Endometrial microvascular endothelial cells (primary cell): Measurements from ENCODE around the gene HNRNPLL. TPM values are rescaled to one million over a fixed set of nuclear protein-coding genes. Genes with fewer than 3 reads are reported as not detected.
"Not testable (repeated sequence)": the region's sequence is repeated elsewhere in the genome, so short reads cannot be mapped to it uniquely, and the experiment has no call there.

Experiments used
- in situ Hi-C: cut with HindIII; loops from 2 replicates; pipeline ENCODE4 v1.10.0; 2017; ENCODE audit warnings: low sequenced_read_pairs, low pct_unique_long_range_greater_than_20kb; ENCODE audit errors: inconsistent ontology term
- total RNA-seq: library from RNA; depleted of rRNA; stranded (reverse); fragments of >200 nt; gene quantifications from one replicate; pipeline ENCODE4 v1.2.3, GENCODE V29; 2015; ENCODE audit errors: inconsistent ontology term

HNRNPLL gene
- total RNA-seq, 1 donor from 2014 or later = 46.9 TPM

DNA sequence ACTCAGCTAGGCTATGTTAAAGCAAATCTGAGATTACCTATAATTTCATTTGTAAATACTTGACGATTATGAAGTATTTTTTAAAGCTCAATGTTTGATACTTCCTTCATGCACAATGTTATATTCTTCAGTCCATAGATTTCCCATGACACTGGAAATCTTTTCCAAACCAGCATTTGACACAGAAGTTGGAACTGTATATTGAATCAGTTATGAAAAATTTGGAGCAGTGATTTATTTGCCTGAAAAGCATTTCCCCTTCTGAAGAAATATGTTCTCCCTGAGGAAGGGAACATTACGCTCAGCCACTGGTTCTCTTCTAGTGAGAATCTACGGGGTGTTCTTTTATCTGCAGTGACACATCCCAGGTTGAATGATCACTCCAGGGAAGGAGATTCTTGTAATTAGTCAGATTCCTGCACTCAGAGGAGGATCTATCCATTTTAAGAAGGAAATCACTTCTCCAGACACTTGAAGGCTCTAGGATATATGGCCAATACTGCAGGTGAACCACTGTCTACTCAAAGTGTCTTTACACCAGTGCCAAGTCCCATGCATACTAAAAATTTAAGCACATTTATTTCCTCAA lies 64.7 kb downstream of the HNRNPLL start:
- in situ Hi-C loops = no loop called here

DNA sequence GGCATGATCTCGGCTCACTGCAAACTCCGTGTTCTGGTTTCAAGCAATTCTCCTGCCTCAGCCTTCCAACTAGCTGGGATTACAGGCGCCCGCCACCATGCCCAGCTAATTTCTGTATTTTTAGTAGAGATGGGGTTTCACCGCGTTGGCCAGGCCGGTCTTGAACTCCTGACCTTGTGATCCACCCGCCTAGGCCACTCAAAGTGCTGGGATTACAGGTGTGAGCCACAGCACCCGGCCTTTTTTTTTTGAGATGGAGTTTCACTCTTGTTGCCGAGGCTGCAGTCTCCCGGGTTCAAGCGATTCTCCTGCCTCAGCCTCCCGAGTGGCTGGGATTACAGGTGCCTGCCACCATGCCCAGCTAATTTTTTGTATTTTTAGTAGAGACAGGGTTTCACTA lies 65.4 kb downstream of the HNRNPLL start:
- in situ Hi-C loops = not testable (repeated sequence)

GRCh38 chr2:38535744-38536506 lies 66.8 kb downstream of the HNRNPLL start:
- in situ Hi-C loops = no loop called here

DNA sequence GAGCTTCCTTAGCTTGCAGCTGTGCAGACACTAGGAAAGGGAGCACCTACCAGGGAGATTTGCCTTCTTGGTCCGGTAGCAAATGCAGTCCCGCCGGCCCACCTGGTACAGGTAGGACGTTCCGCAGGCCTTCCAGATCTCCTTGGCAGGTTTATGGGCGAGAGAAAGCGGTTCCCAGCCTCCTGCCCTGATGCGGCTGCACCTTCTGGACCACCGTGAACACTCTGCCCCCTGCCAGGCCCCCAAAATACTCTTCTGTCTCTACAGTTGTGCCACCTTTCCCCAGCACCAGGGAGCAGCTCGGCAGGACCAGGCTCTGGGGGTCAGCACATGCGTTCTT lies 67.4 kb downstream of the HNRNPLL start:
- in situ Hi-C loops = no loop called here

DNA sequence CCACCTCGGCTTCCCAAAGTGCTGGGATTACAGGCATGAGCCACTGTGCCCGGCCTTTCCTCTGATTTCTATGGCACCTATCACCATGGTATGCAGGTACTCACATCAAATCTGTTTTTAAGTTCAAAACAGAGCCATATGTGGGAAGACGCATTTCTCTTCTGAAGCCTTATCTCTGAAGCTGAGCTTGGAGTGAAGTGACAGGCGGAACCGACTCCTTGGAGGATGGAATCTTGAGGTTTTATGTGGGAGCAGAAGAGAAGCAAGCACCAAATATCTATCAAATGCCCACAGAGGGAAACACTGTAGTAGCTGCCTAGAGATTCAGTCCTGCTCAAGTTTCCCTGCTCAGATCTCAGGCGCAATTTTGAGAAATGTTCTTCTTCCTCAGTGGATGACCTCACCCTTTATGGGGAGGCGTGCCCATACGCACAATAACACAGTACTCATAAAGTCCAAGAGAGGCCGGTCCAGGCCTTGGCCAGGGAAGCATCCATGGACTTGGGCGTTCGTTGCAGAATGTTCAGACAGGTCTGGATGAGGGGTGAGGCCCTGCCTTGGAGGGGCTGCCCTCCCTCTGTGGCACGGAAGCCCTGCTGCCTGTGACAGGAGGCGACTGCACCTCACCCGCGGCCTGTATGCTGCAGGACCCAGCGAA lies 67.9 kb downstream of the HNRNPLL start:
- in situ Hi-C loops = no loop called here

- in situ Hi-C loops = no loop called here
Observed at GRCh38 chr2:38533757-38534545, 68.8 kb downstream of the HNRNPLL start.

DNA sequence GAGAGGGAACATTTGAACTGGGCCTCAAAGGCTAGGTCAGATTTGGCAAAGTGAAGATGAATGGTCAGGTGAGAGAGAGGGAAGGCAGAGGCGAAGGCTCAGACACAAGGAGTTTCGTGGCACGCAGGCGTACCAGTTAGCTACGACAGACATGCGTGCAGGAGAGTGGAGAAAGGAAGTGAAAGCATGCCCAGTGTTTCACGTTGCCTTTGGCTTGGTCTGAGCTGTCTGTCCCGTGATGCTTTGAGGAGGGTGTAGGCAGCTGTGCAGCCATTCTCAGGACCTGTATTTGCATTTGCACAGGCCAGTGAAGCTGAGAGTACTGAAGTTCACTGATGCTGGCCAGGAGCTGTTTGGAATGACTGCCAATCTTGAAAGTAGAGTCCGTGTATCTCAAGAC lies 69.5 kb downstream of the HNRNPLL start:
- in situ Hi-C loops = no loop called here

DNA sequence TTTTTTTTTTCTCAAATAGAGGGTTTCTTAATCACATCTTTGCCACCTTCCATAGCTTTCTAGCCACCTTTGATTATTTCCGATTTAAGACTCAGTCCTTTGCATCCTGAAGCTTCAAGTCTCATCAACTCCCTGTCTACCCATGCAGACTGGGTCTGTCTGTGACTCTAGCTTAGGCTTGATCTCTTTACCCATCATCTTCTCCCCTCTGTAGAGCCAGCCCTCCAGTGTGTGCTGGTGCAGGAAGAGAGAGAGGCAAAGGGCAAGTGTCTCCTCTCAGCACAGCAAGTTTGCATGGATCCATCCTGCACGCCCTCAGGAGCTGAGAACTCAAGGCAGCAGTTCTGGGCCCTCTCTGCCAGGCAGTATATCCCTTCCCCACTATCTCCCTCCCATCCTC lies 70.4 kb downstream of the HNRNPLL start:
- in situ Hi-C loops = no loop called here

GRCh38 chr2:38529208-38529607 lies 73.5 kb downstream of the HNRNPLL start:
- in situ Hi-C loops = no loop called here

DNA sequence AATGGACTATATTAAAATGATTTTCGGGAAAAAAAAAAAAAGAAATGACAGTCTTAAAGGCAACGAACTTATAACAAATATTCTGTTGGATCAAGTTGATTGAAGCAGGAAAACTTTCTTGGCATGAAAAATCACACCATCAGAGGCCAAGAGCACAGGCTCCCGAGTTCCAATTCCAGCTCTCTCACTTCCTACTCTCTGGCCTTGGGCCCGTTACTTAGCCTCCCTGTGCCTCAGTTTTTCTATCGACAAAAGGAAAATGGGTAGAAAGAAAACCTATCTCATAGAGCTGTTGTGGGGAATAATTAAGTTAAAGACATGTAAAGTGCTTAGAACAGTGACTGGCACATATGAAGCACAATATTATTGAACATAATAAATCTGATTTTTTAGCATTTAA lies 74.2 kb downstream of the HNRNPLL start:
- in situ Hi-C loops = no loop called here

- in situ Hi-C loops = no loop called here
Observed at GRCh38 chr2:38528008-38528442, 74.7 kb downstream of the HNRNPLL start.

- in situ Hi-C loops = no loop called here
Observed at GRCh38 chr2:38527338-38528007, 75.3 kb downstream of the HNRNPLL start.

DNA sequence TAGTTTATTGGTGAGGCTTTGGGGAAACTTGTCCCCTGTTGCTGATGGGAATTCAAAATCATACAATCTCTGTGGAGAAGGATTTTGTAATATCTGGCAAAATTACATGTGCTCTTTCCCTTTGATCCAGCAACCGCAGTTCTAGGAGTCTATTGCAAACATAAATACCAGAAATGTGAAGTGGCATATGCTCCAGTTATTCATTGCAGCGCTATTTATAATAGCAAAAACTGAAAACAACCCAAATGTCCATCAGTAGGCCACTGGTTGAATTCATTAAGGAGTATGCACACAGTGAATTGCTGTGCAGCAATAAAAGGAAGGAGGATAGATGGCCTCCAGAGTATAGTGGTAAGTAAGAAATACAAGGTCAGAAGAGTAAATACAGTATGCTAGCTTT lies 76.5 kb downstream of the HNRNPLL start:
- in situ Hi-C loops = no loop called here

- in situ Hi-C loops = no loop called here
Observed at GRCh38 chr2:38524580-38524979, 78.1 kb downstream of the HNRNPLL start.

- in situ Hi-C loops = no loop called here
Observed at GRCh38 chr2:38523728-38524437, 78.8 kb downstream of the HNRNPLL start.

- in situ Hi-C loops = no loop called here
Observed at GRCh38 chr2:38522754-38523349, 79.9 kb downstream of the HNRNPLL start.

- in situ Hi-C loops = no loop called here
Observed at GRCh38 chr2:38521835-38522234, 80.9 kb downstream of the HNRNPLL start.

- in situ Hi-C loops = no loop called here
Observed at GRCh38 chr2:38517284-38517683, 85.4 kb downstream of the HNRNPLL start.
